Measurements from ENCODE around the gene ADGRL3. TPM values are rescaled to one million over a fixed set of nuclear protein-coding genes. Genes with fewer than 3 reads are reported as not detected.

The ADGRL3 gene
- total and polyA plus RNA-seq, 7 donors: 0.06 to 2.8 (median 0.42) TPM

DNA sequence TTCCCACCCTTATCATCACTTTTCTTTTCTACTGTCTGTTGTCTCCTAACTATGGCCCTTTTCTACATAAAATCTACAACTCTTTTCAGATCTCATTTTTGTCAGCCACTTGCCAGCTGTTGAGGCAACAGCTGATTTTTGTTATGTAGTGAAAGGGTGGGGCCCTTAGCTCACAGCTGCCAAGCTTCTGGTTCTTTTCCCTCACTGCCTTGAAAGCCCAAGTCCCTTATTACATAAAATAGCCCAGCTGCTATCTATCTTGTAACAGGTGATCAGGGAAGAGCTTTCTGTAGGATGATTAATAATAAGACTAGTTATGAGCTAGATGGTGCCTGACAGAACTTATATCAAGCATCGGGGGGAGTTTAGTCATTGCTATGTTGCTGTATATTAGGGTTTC is 45.9 kb downstream of the ADGRL3 start:
- H3K27ac ChIP-seq: no peak overlapping the region
- no peaks in the 10 kb centered on the region for H3K27me3 ChIP-seq (ENCODE audit: insufficient read depth in 3 of 3, low read length in 2 of 3)
- ATAC-seq (no peak), DNase-seq (no peak)
- no peaks in the 10 kb centered on the region for H3K36me3 ChIP-seq (ENCODE audit: insufficient read depth in 1 of 2, low read depth in 1 of 2)
- TF ChIP-seq, protein P1, sequence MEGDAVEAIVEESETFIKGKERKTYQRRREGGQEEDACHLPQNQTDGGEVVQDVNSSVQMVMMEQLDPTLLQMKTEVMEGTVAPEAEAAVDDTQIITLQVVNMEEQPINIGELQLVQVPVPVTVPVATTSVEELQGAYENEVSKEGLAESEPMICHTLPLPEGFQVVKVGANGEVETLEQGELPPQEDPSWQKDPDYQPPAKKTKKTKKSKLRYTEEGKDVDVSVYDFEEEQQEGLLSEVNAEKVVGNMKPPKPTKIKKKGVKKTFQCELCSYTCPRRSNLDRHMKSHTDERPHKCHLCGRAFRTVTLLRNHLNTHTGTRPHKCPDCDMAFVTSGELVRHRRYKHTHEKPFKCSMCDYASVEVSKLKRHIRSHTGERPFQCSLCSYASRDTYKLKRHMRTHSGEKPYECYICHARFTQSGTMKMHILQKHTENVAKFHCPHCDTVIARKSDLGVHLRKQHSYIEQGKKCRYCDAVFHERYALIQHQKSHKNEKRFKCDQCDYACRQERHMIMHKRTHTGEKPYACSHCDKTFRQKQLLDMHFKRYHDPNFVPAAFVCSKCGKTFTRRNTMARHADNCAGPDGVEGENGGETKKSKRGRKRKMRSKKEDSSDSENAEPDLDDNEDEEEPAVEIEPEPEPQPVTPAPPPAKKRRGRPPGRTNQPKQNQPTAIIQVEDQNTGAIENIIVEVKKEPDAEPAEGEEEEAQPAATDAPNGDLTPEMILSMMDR (IDR thresholded peaks at IDR 0.05): no peak
- no peaks in the 10 kb centered on the region for H3K4me1 ChIP-seq
- no peaks in the 10 kb centered on the region for H3K9me3 ChIP-seq
- 36 to 51% (median 42%) methylated on average over 1 of the region's 1 CpG for WGBS, 3 donors
- H3K4me3 ChIP-seq: no peak overlapping the region
- intact Hi-C loops (cut with DNase I): no loop called here

DNA sequence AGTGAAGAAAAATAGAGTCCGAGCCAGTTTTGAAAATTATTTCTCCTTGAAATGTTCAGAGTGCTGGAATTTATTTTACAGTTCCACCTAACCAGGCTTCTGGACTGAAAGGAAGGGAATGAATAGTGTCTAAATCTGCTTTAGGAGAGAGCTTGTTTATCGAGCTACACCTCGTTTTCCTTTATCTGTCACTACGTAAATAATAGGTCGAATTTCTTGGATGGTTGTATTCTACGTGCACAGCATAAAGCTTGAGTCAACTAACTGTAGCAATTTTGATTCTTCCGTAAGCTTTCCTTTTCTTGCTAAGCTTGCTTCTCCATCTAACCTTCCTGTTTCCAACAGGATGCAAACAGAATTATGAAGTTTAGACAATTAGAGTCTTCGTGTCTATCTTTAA is 48.6 kb downstream of the ADGRL3 start:
- Histone ChIP-seq H3K9me3 (no peaks in the 10 kb centered on the region), H3K4me1 (no peaks in the 10 kb centered on the region), H3K4me3 (no peak overlapping the region), H3K27me3 (ENCODE audit: insufficient read depth in 3 of 3, low read length in 2 of 3) (no peaks in the 10 kb centered on the region), H3K36me3 (ENCODE audit: insufficient read depth in 1 of 2, low read depth in 1 of 2) (no peaks in the 10 kb centered on the region), H3K27ac (no peak overlapping the region)
- intact Hi-C loops (cut with DNase I): no loop called here
- WGBS, 3 donors: 49 to 62% (median 54%) methylated on average over 8 of the region's 8 CpGs
- DNase-seq (no peak), ATAC-seq (no peak)
- TF ChIP-seq, protein P1 (IDR thresholded peaks at IDR 0.05): no peak

DNA sequence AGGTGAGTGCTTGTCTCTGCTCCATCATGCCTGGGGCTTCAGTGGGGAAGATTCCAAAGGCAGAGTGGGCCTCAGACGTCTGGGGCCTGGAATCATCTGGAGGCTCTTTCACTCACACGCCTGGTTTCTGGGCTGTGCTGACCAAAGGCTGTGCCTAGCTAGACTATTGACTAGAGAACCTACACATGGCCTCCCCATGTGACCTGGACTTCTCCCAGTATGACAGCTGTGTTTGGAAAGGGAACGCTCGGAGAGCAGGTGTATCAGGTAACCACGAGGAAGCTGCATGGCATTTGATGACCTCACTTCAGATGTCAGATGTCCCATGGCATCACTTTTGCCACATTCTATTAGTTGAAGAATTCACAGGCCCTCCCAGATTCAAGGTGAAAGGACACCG is 51.0 kb downstream of the ADGRL3 start:
- no peak for DNase-seq
- TF ChIP-seq, protein P1 (IDR thresholded peaks at IDR 0.05): no peak
- no peak overlapping the region for H3K27ac ChIP-seq
- H3K9me3 ChIP-seq: no peaks in the 10 kb centered on the region
- H3K36me3 ChIP-seq (ENCODE audit: insufficient read depth in 1 of 2, low read depth in 1 of 2): no peaks in the 10 kb centered on the region
- intact Hi-C loops (cut with DNase I): no loop called here
- H3K4me3 ChIP-seq: no peak overlapping the region
- H3K4me1 ChIP-seq: no peaks in the 10 kb centered on the region
- 30 to 56% (median 48%) methylated on average over 6 of the region's 6 CpGs for WGBS, 3 donors
- no peak for ATAC-seq
- no peaks in the 10 kb centered on the region for H3K27me3 ChIP-seq (ENCODE audit: insufficient read depth in 3 of 3, low read length in 2 of 3)

DNA sequence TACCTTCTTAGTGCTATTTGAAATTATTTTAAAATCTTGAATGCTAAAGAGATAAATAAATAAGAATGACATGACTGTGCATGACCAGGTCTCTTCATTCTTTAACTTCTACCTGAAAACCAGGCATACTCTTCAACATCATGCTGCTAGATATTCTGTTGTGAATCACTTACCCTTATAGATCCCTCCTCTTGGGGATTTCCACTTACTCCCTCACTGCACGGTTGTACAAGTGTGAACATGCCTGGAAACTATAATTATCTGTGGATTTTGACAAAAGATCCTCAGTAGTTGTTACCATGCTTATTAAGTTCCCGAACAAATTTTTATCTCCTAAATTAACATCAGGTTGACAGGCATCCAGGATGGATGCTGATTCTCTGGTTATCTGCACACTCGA is 54.3 kb downstream of the ADGRL3 start:
- H3K36me3 ChIP-seq (ENCODE audit: insufficient read depth in 1 of 2, low read depth in 1 of 2): no peaks in the 10 kb centered on the region
- H3K4me3 ChIP-seq: no peak overlapping the region
- ATAC-seq: no peak
- H3K9me3 ChIP-seq: no peaks in the 10 kb centered on the region
- no peaks in the 10 kb centered on the region for H3K4me1 ChIP-seq
- no peaks in the 10 kb centered on the region for H3K27me3 ChIP-seq (ENCODE audit: insufficient read depth in 3 of 3, low read length in 2 of 3)
- 47 to 52% (median 52%) methylated on average over 3 of the region's 3 CpGs for WGBS, 3 donors
- TF ChIP-seq, protein P1 (IDR thresholded peaks at IDR 0.05): no peak
- DNase-seq: no peak
- no peak overlapping the region for H3K27ac ChIP-seq
- intact Hi-C loops (cut with DNase I): no loop called here

DNA sequence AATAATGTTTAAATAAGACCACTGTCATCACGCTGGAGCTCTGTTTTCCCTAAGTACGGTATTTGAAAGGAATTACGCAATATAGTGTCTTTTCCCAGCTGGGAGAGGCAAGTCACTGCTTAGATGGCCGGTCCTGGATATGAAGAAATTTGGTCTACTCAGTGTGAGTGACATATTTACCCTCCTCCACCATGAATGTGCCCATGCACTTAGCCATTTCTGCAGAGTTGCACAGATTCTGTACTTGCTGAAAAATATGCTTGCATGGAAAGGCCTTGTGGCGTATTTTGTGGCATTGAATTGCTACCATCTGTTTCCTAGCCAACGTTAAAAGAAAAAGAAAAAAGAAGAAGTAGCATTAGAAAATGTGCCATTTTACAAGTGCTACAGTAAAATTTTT is 73.1 kb downstream of the ADGRL3 start:
- Histone ChIP-seq H3K4me1 (no peaks in the 10 kb centered on the region), H3K4me3 (no peak overlapping the region), H3K9me3 (no peaks in the 10 kb centered on the region), H3K27me3 (ENCODE audit: insufficient read depth in 3 of 3, low read length in 2 of 3) (no peaks in the 10 kb centered on the region), H3K27ac (no peak overlapping the region), H3K36me3 (ENCODE audit: insufficient read depth in 1 of 2, low read depth in 1 of 2) (no peaks in the 10 kb centered on the region)
- intact Hi-C loops (cut with DNase I): no loop called here
- 47 to 69% (median 50%) methylated on average over 6 of the region's 6 CpGs for WGBS, 3 donors
- no peak for DNase-seq
- ATAC-seq: peak in 1 of 4 donors; percentile 45
- TF ChIP-seq, protein P1 (IDR thresholded peaks at IDR 0.05): no peak

All from psoas muscle (tissue), 8 donors.